Esophagus muscularis mucosa (tissue), 4 donors: ENCODE data around the gene TGM6. TPM values are rescaled to one million over a fixed set of nuclear protein-coding genes. Genes with fewer than 3 reads are reported as not detected.

Experiments used
- DNase-seq: peaks from one replicate; pipeline ENCODE4 v3.0.0-alpha.2; 2017; ENCODE audit errors: extremely low spot score
- H3K27ac ChIP-seq, 4 donors: fragments of 200-600 bp; sonication (generic); replicated peaks in 1 of 4; 1 replicate in 3 of 4; 2 replicates in 1 of 4; pipeline ENCODE4 v1.5.1; 2016 to 2019; ENCODE audit warnings: mild to moderate bottlenecking in 1 of 4
- H3K27me3 ChIP-seq, 4 donors: fragments of 200-600 bp; sonication (generic); one replicate each; pipeline versions ENCODE4 v1.5.1 to v1.6.0; 2016 to 2019
- H3K36me3 ChIP-seq, 4 donors: fragments of 200-600 bp; sonication (generic); one replicate each; pipeline ENCODE4 v1.5.1; 2016 to 2019
- H3K4me1 ChIP-seq, 4 donors: fragments of 200-600 bp; sonication (generic); one replicate each; pipeline ENCODE4 v1.5.1; 2016 to 2019
- H3K4me3 ChIP-seq, 4 donors: fragments of 200-600 bp; sonication (generic); 1 replicate in 2 of 4; 2 replicates in 2 of 4; pipeline ENCODE4 v1.5.1; 2016 to 2019; ENCODE audit warnings: mild to moderate bottlenecking in 4 of 4, moderate library complexity in 1 of 4
- H3K9me3 ChIP-seq, 4 donors: fragments of 200-600 bp; sonication (generic); 1 replicate in 3 of 4; 2 replicates in 1 of 4; pipeline ENCODE4 v1.5.1; 2016 to 2019
- CTCF ChIP-seq, 3 experiments: fragments of 200-600 bp in 2 of 3; fragments of 450-650 bp in 1 of 3; sonication (generic) in 2 of 3; IDR thresholded peaks; one replicate each; pipeline ENCODE4 v1.5.1; 2017 to 2019; ENCODE audit warnings: antibody characterized with exemption in 3 of 3, mild to moderate bottlenecking in 2 of 3, moderate library complexity in 1 of 3
- EP300 ChIP-seq: sonication (generic); formaldehyde crosslinking; IDR thresholded peaks from one replicate; pipeline ENCODE4 v1.6.1; 2017; ENCODE audit warnings: antibody characterized with exemption
- POLR2A ChIP-seq: fragments of 450-650 bp; IDR thresholded peaks from one replicate; pipeline ENCODE4 v1.6.1; 2017; ENCODE audit warnings: antibody characterized with exemption, moderate library complexity, mild to moderate bottlenecking, low read depth
- POLR2AphosphoS5 ChIP-seq, 2 donors: sonication (generic); formaldehyde crosslinking; IDR thresholded peaks; one replicate each; pipeline ENCODE4 v1.6.1; 2017; ENCODE audit warnings: antibody characterized with exemption in 2 of 2
- WGBS: methylation state at CpG from one replicate; pipeline ENCODE4 v1.1.5; 2018; 5-methylcytosine and 5-hydroxymethylcytosine counted together
- intact Hi-C: fragments of 100-400 bp; cut with DNase I; formaldehyde crosslinking; loops from one replicate; pipeline ENCODE4 v1.15.1; 2023
- total RNA-seq, 4 donors: library from RNA; depleted of rRNA; stranded (reverse); fragments of >200 nt; gene quantifications; one replicate each; pipeline versions ENCODE4 v1.1.0 to v1.2.1, GENCODE V29; 2016

Gene TGM6
- total RNA-seq, 4 donors from 2014 or later = not detected

GRCh38 chr20:2408111-2408510 lies 27.4 kb downstream of the TGM6 start:
- peak; percentile 80 for DNase-seq
- intact Hi-C loops = no loop called here
- TF ChIP-seq POLR2AphosphoS5 (IDR thresholded peaks at IDR 0.05) (no peak), POLR2A (no peak), CTCF (IDR thresholded peaks at IDR 0.05) (no peak), EP300 (no peak)

GRCh38 chr20:2416541-2417212 lies 36.0 kb downstream of the TGM6 start:
- peak; percentile 37 for DNase-seq
- TF ChIP-seq CTCF (IDR thresholded peaks at IDR 0.05) (no peak), POLR2A (no peak), EP300 (no peak), POLR2AphosphoS5 (IDR thresholded peaks at IDR 0.05) (no peak)
- no peaks in the 10 kb centered on the region for H3K36me3 ChIP-seq
- H3K4me3 ChIP-seq = no peak overlapping the region
- no peaks in the 10 kb centered on the region for H3K4me1 ChIP-seq
- peaks cover 0 to 12% (median 0%) of the 10 kb centered on the region in 4 donors for H3K27me3 ChIP-seq
- WGBS = 83% methylated on average over 6 of the region's 6 CpGs
- H3K27ac ChIP-seq = no peak overlapping the region
- H3K9me3 ChIP-seq = no peaks in the 10 kb centered on the region
- intact Hi-C loops = no loop called here

More at GRCh38 chr20:2408111-2408510, 27.4 kb downstream of the TGM6 start:
- Histone ChIP-seq H3K27me3 (peaks cover 0 to 13% (median 2%) of the 10 kb centered on the region in 4 donors), H3K9me3 (peaks cover 0 to 14% (median 13%) of the 10 kb centered on the region in 4 donors), H3K36me3 (no peaks in the 10 kb centered on the region), H3K4me1 (no peaks in the 10 kb centered on the region), H3K27ac (no peak overlapping the region), H3K4me3 (no peak overlapping the region)
- 88% methylated on average over 1 of the region's 1 CpG for WGBS

GRCh38 chr20:2417213-2417541 lies 36.5 kb downstream of the TGM6 start:
- Histone ChIP-seq H3K4me1 (no peaks in the 10 kb centered on the region), H3K36me3 (no peaks in the 10 kb centered on the region), H3K27me3 (peaks cover 0 to 12% (median 0%) of the 10 kb centered on the region in 4 donors), H3K27ac (no peak overlapping the region), H3K9me3 (no peaks in the 10 kb centered on the region), H3K4me3 (no peak overlapping the region)
- no peak for TF ChIP-seq CTCF (IDR thresholded peaks at IDR 0.05)
- no peak for TF ChIP-seq POLR2A
- TF ChIP-seq POLR2AphosphoS5 (IDR thresholded peaks at IDR 0.05) = no peak
- TF ChIP-seq EP300 = no peak
- peak; percentile 81 for DNase-seq
- intact Hi-C loops = no loop called here
- 80% methylated on average over 9 of the region's 14 CpGs for WGBS

GRCh38 chr20:2418388-2418787 lies 37.7 kb downstream of the TGM6 start:
- Histone ChIP-seq H3K27me3 (peaks cover 0 to 12% (median 0%) of the 10 kb centered on the region in 4 donors), H3K4me1 (no peaks in the 10 kb centered on the region), H3K9me3 (no peaks in the 10 kb centered on the region), H3K36me3 (no peaks in the 10 kb centered on the region), H3K27ac (no peak overlapping the region), H3K4me3 (no peak overlapping the region)
- WGBS = 44% methylated on average over 2 of the region's 2 CpGs
- intact Hi-C loops = no loop called here
- TF ChIP-seq POLR2AphosphoS5 (IDR thresholded peaks at IDR 0.05) = no peak
- no peak for TF ChIP-seq POLR2A
- TF ChIP-seq EP300 = no peak
- no peak for DNase-seq

GRCh38 chr20:2420510-2420909 lies 39.8 kb downstream of the TGM6 start:
- H3K36me3 ChIP-seq = no peaks in the 10 kb centered on the region
- H3K4me1 ChIP-seq = no peaks in the 10 kb centered on the region
- no peak overlapping the region for H3K27ac ChIP-seq
- peaks cover 0 to 9% (median 0%) of the 10 kb centered on the region in 4 donors for H3K27me3 ChIP-seq
- no peak for DNase-seq
- H3K4me3 ChIP-seq = no peak overlapping the region
- intact Hi-C loops = no loop called here
- 83% methylated on average over 1 of the region's 1 CpG for WGBS
- no peaks in the 10 kb centered on the region for H3K9me3 ChIP-seq
- TF ChIP-seq EP300 = no peak
- TF ChIP-seq CTCF (IDR thresholded peaks at IDR 0.05) = no peak
- no peak for TF ChIP-seq POLR2A
- TF ChIP-seq POLR2AphosphoS5 (IDR thresholded peaks at IDR 0.05) = no peak
